Measurements from ENCODE around the gene CAB39L.
A peak's percentile ranks its signal among the peaks of the same experiment; 100 is the strongest.

The CAB39L gene

GRCh38 chr13:49443704-49444523 is at the start of gene CAB39L, which contains the start of gene SETDB2:
Gene CAB39L, minus strand, starts transcription at chr13:49444064. Its CDS starts 61,154 bp downstream, at chr13:49382910.
Gene SETDB2, plus strand, starts transcription at chr13:49444274. Its CDS starts 7,620 bp downstream, at chr13:49451894.
- DNase-seq (ENCODE audit: low spot score): peak; percentile 93

GRCh38 chr13:49488563-49488962 is 44.7 kb upstream of the CAB39L start:
- no peak for DNase-seq (ENCODE audit: low spot score)

GRCh38 chr13:49481788-49482187 is 37.9 kb upstream of the CAB39L start:
- no peak for DNase-seq (ENCODE audit: low spot score)

- DNase-seq (ENCODE audit: low spot score): no peak
Measured at GRCh38 chr13:49476529-49476928, 32.7 kb upstream of the CAB39L start.

GRCh38 chr13:49472186-49472585 is 28.3 kb upstream of the CAB39L start:
- no peak for DNase-seq (ENCODE audit: low spot score)

- no peak for DNase-seq (ENCODE audit: low spot score)
Measured at GRCh38 chr13:49466292-49466838, 22.5 kb upstream of the CAB39L start.

- peak; percentile 11 for DNase-seq (ENCODE audit: low spot score)
Measured at GRCh38 chr13:49464621-49465325, 20.9 kb upstream of the CAB39L start.

- no peak for DNase-seq (ENCODE audit: low spot score)
Measured at GRCh38 chr13:49464085-49464484, 20.2 kb upstream of the CAB39L start.

GRCh38 chr13:49459580-49459979 is 15.7 kb upstream of the CAB39L start:
- DNase-seq (ENCODE audit: low spot score): no peak

- DNase-seq (ENCODE audit: low spot score): no peak
Measured at GRCh38 chr13:49457221-49457620, 13.4 kb upstream of the CAB39L start.

GRCh38 chr13:49456156-49456555 is 12.3 kb upstream of the CAB39L start:
- no peak for DNase-seq (ENCODE audit: low spot score)

- DNase-seq (ENCODE audit: low spot score): no peak
Measured at GRCh38 chr13:49455007-49455398, 11.1 kb upstream of the CAB39L start.

- DNase-seq (ENCODE audit: low spot score): peak; percentile 24
Measured at GRCh38 chr13:49454388-49455006, 10.6 kb upstream of the CAB39L start.

GRCh38 chr13:49453465-49453864 is 9.6 kb upstream of the CAB39L start:
- no peak for DNase-seq (ENCODE audit: low spot score)

GRCh38 chr13:49452725-49453457 is 9.0 kb upstream of the CAB39L start:
- DNase-seq (ENCODE audit: low spot score): no peak

- DNase-seq (ENCODE audit: low spot score): no peak
Measured at GRCh38 chr13:49450105-49450819, 6.4 kb upstream of the CAB39L start.

- DNase-seq (ENCODE audit: low spot score): no peak
Measured at GRCh38 chr13:49448753-49449152, 4.9 kb upstream of the CAB39L start.

GRCh38 chr13:49446473-49446872 is 2.6 kb upstream of the CAB39L start:
- no peak for DNase-seq (ENCODE audit: low spot score)

- DNase-seq (ENCODE audit: low spot score): peak; percentile 27
Measured at GRCh38 chr13:49444524-49445395, 896 bp upstream of the CAB39L start.

GRCh38 chr13:49443357-49443703 is 534 bp downstream of the CAB39L start:
- DNase-seq (ENCODE audit: low spot score): peak; percentile 10

Data from AG08396 (cell line).